ENCODE data around the gene MYOT.
A peak's percentile ranks its signal among the peaks of the same experiment; 100 is the strongest.

The MYOT gene

GRCh38 chr5:137899493-137899892 lies 31.8 kb downstream of the MYOT start:
- no peak for TF ChIP-seq GATA1 (IDR thresholded peaks at IDR 0.05; ENCODE audit: low read depth, low read length)
- no peak for TF ChIP-seq POLR2A (IDR thresholded peaks at IDR 0.05; ENCODE audit: low read length)
- no peak for DNase-seq

GRCh38 chr5:137901011-137901817 lies 33.6 kb downstream of the MYOT start:
- TF ChIP-seq POLR2A (IDR thresholded peaks at IDR 0.05; ENCODE audit: low read length) (no peak), GATA1 (IDR thresholded peaks at IDR 0.05; ENCODE audit: low read depth, low read length) (no peak)
- DNase-seq, result peak; percentile 25 to 65

- TF ChIP-seq GATA1 (IDR thresholded peaks at IDR 0.05; ENCODE audit: low read depth, low read length) (no peak), POLR2A (IDR thresholded peaks at IDR 0.05; ENCODE audit: low read length) (no peak)
- no peak for DNase-seq
These were observed 34.9 kb downstream of the MYOT start for GRCh38 chr5:137902408-137903133.

GRCh38 chr5:137914758-137915157 lies 47.1 kb downstream of the MYOT start:
- no peak for DNase-seq
- TF ChIP-seq POLR2A (IDR thresholded peaks at IDR 0.05; ENCODE audit: low read length), result no peak
- no peak for TF ChIP-seq GATA1 (IDR thresholded peaks at IDR 0.05; ENCODE audit: low read depth, low read length)

- TF ChIP-seq POLR2A (IDR thresholded peaks at IDR 0.05; ENCODE audit: low read length), result no peak
- no peak for TF ChIP-seq GATA1 (IDR thresholded peaks at IDR 0.05; ENCODE audit: low read depth, low read length)
- no peak for DNase-seq
These were observed 49.3 kb downstream of the MYOT start for GRCh38 chr5:137916923-137917322.

- TF ChIP-seq POLR2A (IDR thresholded peaks at IDR 0.05; ENCODE audit: low read length) (no peak), GATA1 (IDR thresholded peaks at IDR 0.05; ENCODE audit: low read depth, low read length) (no peak)
These were observed 54.3 kb downstream of the MYOT start for GRCh38 chr5:137921931-137922330.

GRCh38 chr5:137923856-137924255 lies 56.2 kb downstream of the MYOT start:
- no peak for TF ChIP-seq GATA1 (IDR thresholded peaks at IDR 0.05; ENCODE audit: low read depth, low read length)
- no peak for TF ChIP-seq POLR2A (IDR thresholded peaks at IDR 0.05; ENCODE audit: low read length)
- DNase-seq, result no peak

More at GRCh38 chr5:137921931-137922330, 54.3 kb downstream of the MYOT start:
- DNase-seq, result no peak

GRCh38 chr5:137932800-137933199 lies 65.1 kb downstream of the MYOT start:
- no peak for DNase-seq
- TF ChIP-seq GATA1 (IDR thresholded peaks at IDR 0.05; ENCODE audit: low read depth, low read length), result no peak

GRCh38 chr5:137933491-137933911 lies 65.8 kb downstream of the MYOT start:
- TF ChIP-seq GATA1 (IDR thresholded peaks at IDR 0.05; ENCODE audit: low read depth, low read length), result no peak
- no peak for DNase-seq

- TF ChIP-seq GATA1 (IDR thresholded peaks at IDR 0.05; ENCODE audit: low read depth, low read length) (no peak), POLR2A (IDR thresholded peaks at IDR 0.05; ENCODE audit: low read length) (no peak)
These were observed 67.5 kb downstream of the MYOT start for GRCh38 chr5:137935190-137935589.

GRCh38 chr5:137935694-137936093 lies 68.0 kb downstream of the MYOT start:
- DNase-seq, result no peak
- TF ChIP-seq GATA1 (IDR thresholded peaks at IDR 0.05; ENCODE audit: low read depth, low read length) (no peak), POLR2A (IDR thresholded peaks at IDR 0.05; ENCODE audit: low read length) (no peak)

More at GRCh38 chr5:137935190-137935589, 67.5 kb downstream of the MYOT start:
- no peak for DNase-seq
